HG03103 (cell line): Measurements from ENCODE around the gene LDLRAP1.

Experiments used
- ATAC-seq: cut with Tn5 transposase; IDR thresholded peaks from one replicate; pipeline ENCODE4 v1.9.1; 2021; ENCODE audit warnings: low read depth; ENCODE audit not compliant: unreplicated experiment

Gene LDLRAP1

GRCh38 chr1:25541889-25542658, 1.3 kb upstream of the LDLRAP1 start:
- no peak for ATAC-seq

- no peak for ATAC-seq
These were observed 391 bp upstream of the LDLRAP1 start for GRCh38 chr1:25543005-25543424.

GRCh38 chr1:25544243-25544764, 898 bp downstream of the LDLRAP1 start:
- ATAC-seq = no peak

GRCh38 chr1:25544819-25545218, 1.4 kb downstream of the LDLRAP1 start:
- no peak for ATAC-seq

- ATAC-seq = no peak
These were observed 2.4 kb downstream of the LDLRAP1 start for GRCh38 chr1:25545767-25546166.

GRCh38 chr1:25546193-25546592, 2.8 kb downstream of the LDLRAP1 start:
- ATAC-seq = no peak

- no peak for ATAC-seq
These were observed 5.2 kb downstream of the LDLRAP1 start for GRCh38 chr1:25548601-25549000.

GRCh38 chr1:25549273-25550154, 6.1 kb downstream of the LDLRAP1 start:
- ATAC-seq = peak; percentile 80

GRCh38 chr1:25550155-25550506, 6.7 kb downstream of the LDLRAP1 start:
- ATAC-seq = no peak

GRCh38 chr1:25550683-25551310, 7.4 kb downstream of the LDLRAP1 start:
- no peak for ATAC-seq

- ATAC-seq = no peak
These were observed 10.5 kb downstream of the LDLRAP1 start for GRCh38 chr1:25553749-25554429.

- no peak for ATAC-seq
These were observed 11.0 kb downstream of the LDLRAP1 start for GRCh38 chr1:25554430-25554780.

GRCh38 chr1:25554886-25555752, 11.7 kb downstream of the LDLRAP1 start:
- ATAC-seq = no peak

GRCh38 chr1:25555753-25556092, 12.3 kb downstream of the LDLRAP1 start:
- no peak for ATAC-seq

- ATAC-seq = no peak
These were observed 12.8 kb downstream of the LDLRAP1 start for GRCh38 chr1:25556132-25556670.

- ATAC-seq = no peak
These were observed 13.5 kb downstream of the LDLRAP1 start for GRCh38 chr1:25556791-25557476.

GRCh38 chr1:25557543-25557942, 14.1 kb downstream of the LDLRAP1 start:
- ATAC-seq = no peak

- no peak for ATAC-seq
These were observed 15.6 kb downstream of the LDLRAP1 start for GRCh38 chr1:25559031-25559430.

GRCh38 chr1:25560001-25560400, 16.6 kb downstream of the LDLRAP1 start:
- no peak for ATAC-seq
